Stimulated activated CD4-positive, alpha-beta T cell treated with anti-CD3 and anti-CD28 coated beads, Interleukin-12 subunit alpha, Interleukin-12 subunit beta, amount 100 ng/mL, for 4 hours (primary cell): Measurements from ENCODE around the gene FAM151A.

ENCODE experiments used
- DNase-seq: peaks from one replicate; pipeline ENCODE4 v3.0.0-alpha.2; 2020

FAM151A gene

DNA sequence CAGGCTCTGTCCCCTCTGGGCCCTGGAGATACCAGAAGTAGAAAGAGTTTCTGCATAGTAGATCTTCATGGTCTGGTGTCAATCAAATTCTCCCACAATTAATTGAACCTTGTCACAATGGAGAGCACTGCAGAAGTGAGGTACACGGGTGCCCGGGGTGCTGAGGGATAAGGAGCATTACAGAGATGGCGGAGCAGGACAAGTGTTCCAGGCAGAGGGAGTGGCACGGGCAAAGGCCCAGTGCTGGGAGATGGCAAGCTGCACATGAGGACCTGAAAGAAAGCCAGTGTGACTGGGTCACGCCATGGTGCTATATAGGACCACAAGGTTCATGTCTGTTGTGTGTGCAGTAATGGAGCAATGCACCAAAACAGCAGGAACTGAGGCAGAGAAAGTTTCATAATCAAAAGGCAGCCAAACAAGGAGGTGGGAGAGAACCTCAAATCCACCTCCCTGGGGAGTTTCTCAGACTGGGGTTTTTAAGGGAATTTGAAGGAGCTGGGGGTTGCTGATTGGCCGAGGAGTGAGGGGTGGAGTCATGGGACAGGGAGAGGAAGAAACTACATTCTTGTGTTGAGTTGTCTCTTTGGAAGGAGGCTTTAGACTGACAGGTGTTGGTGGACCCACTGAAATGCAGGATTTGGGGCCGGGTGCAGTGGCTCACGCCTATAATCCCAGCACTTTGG lies 47.6 kb downstream of the FAM151A start:
- DNase-seq = no peak

GRCh38 chr1:54575161-54575560 lies 48.2 kb downstream of the FAM151A start:
- DNase-seq = no peak

DNA sequence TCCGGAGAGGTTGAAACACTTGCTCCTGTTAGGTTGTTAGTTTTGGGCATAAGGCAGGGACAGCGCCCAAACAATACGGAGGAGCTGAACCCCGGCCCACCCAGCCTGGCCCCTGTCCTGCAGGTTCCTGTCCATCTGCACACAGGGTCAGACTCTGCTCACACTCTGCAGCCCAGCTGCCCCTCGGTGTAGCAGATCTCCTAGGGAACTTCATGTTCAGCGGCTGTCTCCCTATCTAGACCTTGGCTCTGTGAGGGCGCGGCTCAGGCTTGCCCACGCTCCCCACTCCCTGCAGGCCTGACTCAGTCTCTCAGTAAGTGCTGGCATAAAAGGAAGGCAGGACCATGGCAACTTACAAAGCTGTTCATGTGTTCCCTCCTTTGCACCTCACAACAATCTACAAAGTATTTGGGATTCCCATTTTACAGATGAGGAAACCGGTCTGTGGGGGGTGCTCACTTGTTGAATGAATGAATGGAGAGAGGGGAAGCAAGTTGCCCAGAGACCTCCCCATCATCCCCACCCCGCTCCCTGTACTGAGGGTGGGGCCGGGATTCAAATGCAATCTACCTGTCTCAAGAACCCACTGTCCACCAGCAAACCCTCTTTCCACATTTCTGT lies 49.1 kb downstream of the FAM151A start:
- DNase-seq = no peak

DNA sequence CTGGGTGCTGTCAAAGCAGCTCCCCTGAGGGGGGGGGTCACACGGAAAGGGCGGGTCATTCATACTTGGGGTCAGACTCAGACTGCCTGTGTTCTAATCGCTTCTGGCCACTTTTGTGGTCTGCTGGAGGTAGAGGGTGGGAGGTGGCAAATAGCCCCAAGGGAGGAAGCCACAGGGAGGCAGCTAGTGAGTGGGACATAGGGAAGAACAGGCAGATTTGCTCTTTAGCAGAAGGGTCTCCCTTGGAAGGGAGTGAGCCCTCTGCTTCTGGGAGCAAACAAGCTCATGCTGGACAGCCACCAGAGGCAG lies 50.8 kb downstream of the FAM151A start:
- DNase-seq = no peak

DNA sequence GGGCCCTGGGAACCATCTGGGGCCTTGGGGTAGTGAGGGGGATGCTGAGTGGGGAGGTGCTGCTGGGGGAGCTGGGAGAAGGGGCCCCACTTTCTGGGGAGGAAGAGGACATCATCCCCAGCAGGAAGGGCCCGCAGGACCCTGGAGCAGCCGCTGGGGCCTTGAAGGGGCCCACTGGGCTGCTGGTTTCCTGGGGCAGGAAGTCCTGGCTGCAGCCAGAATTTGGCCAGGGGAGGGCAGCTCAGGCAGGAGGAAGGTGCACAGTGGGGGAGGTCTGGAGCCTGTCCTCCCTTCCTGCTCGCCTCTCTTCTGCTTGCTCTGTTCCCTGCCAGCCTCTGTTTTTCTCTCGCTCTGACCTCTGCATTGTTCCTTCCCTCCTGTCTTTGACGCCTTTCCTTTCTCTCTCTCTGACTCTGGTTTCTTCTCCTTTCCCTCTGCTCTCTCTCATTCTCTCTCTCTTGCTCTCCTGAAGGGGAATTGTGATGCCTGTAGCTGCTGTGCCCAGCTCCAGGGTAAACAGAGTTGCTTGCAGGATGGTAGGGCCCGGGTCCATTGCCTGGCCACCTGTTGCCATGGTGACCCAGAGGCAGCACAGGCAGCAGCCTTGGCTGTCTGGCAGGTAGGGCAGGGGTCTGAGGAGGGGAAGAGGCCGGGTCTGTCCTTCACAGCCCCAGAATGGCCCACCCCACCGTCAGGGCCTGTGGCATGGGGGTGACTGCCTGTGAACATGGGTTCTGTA lies 51.4 kb downstream of the FAM151A start:
- no peak for DNase-seq

GRCh38 chr1:54571326-54571725 lies 52.0 kb downstream of the FAM151A start:
- no peak for DNase-seq

DNA sequence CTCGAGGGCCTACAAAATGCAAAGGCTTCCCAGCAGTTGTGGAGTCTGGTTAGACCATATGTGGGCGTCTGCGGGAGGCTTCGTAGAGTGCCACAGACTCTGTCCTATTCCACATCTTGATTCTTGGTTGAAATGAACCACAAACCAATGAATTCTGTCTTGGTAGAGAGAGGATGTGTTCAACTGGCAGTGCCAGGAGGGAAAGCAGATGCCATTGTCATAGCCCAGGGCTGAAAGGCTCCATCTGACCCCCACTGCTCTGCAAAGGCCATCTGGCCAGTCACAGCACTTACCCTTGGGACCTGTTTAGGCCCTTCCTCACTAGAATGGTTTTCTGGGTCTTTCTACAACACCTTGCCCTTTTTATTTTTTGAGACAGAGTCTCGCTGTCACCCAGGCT lies 53.2 kb downstream of the FAM151A start:
- DNase-seq = no peak

GRCh38 chr1:54569339-54569738 lies 54.0 kb downstream of the FAM151A start:
- DNase-seq = no peak

GRCh38 chr1:54567961-54568360 lies 55.4 kb downstream of the FAM151A start:
- no peak for DNase-seq

GRCh38 chr1:54566438-54567141 lies 56.7 kb downstream of the FAM151A start:
- no peak for DNase-seq

GRCh38 chr1:54565113-54565501 lies 58.2 kb downstream of the FAM151A start:
- no peak for DNase-seq

DNA sequence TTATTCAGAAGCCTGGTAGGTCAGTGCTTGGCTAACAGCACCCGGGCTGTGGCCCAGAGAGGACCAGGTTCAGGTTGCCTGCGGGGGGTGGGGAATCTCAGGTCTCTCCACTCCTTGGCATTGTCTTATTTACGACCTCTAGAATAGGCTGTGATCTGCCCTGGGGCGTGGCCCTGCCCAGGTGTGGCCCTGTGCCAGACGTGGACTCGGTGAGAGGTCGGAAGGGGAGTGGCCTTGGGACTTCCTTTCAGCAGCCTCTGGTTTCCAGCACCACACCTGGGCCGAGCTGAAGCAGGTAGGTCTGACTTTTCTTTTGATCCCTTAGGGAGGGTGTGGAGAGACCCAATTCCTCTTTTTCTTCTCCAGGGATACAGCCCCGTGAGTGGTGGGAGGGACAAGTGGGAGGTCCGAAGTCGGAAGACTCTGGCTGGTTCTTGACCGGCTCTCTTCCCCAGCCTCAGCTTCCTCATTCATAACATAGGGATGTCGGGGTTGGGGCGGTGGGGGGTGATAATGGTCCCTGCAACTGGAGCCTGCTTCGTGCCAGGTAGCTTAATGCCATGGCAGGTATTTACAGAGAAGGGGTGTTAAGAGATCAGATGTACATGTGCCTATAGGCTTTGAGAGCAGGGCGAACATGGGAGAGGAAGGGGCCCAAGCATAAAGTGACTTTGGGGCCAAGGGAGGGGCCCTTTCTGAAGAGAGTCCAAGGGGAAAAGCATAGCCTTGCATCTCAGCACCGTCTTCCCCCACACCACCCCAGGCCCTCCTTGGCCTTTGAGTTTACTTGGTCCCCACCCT lies 58.8 kb downstream of the FAM151A start:
- no peak for DNase-seq

DNA sequence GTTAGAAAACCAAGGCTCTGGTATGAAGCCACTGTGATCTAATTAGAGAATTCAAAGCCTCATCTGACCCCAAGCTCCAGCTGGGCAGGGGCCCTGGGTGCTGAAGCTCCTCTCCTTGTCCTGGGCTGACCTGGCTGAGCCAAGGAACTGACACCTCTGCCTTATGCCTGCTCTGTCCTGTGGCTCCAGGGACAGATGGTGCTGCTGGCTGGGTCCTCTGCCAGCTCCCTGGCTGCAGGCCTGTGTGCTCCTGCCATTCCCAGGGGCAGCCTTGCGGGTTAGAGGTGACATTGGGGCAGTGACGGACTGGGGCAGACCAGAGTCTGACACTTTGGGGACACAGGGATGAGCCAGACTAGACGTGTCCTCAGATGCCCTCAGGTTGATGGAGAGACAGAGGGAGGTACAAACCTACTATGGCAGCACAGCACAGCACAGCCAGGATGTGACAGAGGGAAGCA lies 63.5 kb downstream of the FAM151A start:
- no peak for DNase-seq
